T-helper 2 cell treated with Interferon-gamma antibody and Interleukin-4, amounts not matched to agents 100 ng/mL and 5 ng/mL, for 36 hours (primary cell): ENCODE results near the gene CCR1. TPM values are rescaled to one million over a fixed set of nuclear protein-coding genes. Genes with fewer than 3 reads are reported as not detected.
"Not testable (repeated sequence)": the region's sequence is repeated elsewhere in the genome, so short reads cannot be mapped to it uniquely, and the experiment has no call there.

Experiments used
- intact Hi-C: fragments of 100-400 bp; cut with micrococcal nuclease; formaldehyde crosslinking; loops from one replicate; pipeline ENCODE4 v1.15.1; 2023
- total RNA-seq: library from RNA; stranded (reverse); gene quantifications from 2 replicates; pipeline ENCODE4 v1.2.3, GENCODE V29; 2022

Gene CCR1
- total RNA-seq, 1 donor from 2014 or later = 3.7 TPM

DNA sequence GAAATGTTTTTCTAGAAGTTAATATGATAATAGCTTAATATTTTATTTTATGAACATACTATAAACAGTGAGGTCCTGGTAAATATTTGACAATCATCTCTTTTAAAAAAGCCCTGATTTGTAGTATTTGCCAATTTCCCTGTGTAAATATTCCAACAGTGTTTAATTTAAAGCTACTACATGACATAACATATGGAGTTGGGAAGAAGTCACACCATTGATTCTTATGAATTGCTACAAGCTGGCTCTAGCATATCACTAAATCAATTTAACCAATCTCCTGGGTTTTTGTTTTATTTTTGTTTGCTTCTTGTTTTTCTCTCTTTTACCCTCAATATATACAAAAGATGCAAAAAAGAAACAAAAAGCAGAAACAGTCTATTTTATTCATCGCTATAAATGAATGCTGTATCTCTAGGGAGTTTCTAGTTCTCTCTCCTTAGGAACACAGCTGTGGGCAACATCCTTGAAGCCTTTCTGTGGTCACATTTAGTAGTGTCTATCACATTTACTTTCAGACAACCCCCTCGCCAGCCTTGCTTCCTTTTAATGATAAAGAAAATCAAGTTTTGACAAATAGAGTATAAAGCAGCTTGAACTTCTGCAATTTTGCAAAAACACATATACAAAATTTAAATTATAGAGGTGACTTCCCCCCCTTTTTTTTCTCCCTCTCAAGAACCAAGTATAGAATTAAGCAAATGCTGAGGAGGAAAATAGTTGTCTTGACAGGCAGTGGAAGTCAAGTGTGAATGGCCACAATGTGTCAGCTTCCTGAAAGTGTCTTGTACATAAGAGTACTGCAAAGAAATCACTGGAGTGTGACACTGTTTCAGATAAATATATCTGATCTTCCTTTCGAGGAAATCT, 21.4 kb downstream of the CCR1 start:
- intact Hi-C loops = no loop called here

DNA sequence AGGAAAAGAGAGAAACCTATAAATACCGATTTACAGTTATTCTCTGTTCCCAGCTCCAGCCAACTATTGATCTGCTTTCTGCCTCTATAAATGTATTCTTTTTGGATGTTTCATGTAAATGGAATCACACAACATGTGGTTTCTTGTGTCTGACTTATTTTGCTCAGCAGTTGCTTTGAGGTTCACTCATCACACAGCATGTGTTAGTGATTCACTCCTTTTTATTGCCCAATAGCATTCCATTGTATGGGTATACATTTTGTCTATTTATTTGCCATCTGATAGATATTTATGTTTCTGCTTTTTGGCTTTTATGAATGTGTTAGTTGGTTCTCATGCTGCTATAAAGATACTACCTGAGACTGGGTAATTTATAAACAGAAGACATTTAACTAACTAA, 23.6 kb downstream of the CCR1 start:
- intact Hi-C loops = no loop called here

GRCh38 chr3:46183330-46183729, 24.8 kb downstream of the CCR1 start:
- intact Hi-C loops = no loop called here

DNA sequence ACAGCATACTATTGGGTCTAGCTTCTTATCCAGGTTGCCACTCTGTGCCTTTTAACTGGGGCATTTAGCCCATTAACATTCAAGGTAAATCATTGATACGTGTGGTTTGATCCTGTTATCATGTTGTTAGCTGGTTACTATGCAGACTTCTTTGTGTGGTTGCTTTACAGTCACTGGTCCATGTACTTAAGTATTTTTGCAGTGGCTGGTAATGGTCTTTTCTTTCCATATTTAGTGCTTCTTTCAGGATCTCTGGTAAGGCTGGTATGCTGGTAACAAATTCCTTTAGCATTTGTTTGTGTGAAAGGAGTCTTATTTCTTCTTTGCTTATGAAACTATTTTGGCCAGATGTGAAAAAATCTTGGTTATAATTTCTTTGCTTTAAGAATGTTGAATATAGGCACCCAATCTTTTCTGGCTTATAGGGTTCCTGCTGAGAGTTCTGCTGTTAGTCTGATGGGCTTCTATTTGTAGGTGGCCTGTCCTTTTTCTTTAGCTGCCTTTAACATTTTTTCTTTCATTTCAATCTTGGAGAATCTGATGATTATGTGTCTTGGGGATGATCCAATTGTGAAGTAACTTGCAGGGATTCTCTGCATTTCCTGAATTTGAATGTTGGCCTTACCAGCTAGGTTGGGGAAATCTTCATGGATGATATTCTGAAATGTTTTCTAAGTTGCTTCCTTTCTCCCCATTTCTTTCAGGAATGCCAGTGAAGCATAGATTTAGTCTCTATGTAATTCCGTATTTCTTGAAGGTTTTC, 39.3 kb downstream of the CCR1 start:
- intact Hi-C loops = no loop called here

- intact Hi-C loops = no loop called here
These were observed 44.5 kb downstream of the CCR1 start for GRCh38 chr3:46163556-46164041.

DNA sequence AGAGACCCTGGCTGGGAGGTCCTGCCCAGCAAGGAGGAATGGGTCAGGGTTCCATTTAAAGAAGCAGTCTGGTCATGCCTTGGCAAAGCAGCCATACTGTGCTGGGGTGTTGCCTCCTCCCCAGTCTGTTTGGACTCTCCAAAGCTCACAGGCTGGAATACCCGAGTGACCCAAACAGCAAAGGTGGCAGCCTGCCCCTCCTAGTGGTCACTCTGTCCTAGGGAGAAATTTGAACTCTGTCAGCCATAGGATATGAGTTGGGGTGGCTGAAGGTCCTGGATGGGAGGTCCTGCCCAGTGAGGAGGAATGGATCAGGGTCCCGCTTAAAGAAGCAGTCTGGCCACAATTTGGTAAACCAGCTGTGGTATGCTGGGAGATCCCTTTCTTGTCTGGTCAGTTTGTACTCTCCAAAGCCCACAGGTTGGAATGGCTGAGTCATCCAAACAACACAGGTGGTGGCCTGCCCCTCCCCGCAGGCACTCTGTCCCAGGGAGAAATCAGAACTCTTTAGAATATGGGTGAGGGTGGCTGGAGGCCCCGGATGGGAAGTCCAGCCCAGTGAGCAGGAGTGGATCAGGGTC, 45.0 kb downstream of the CCR1 start:
- intact Hi-C loops = no loop called here

GRCh38 chr3:46157685-46158084, 50.4 kb downstream of the CCR1 start:
- intact Hi-C loops = not testable (repeated sequence)

GRCh38 chr3:46154311-46154710, 53.8 kb downstream of the CCR1 start:
- intact Hi-C loops = no loop called here

Other genes with a start within 250 kb of the CCR1 start
- 15.7 and 17.3 TPM in 2 replicates for gene FYCO1, start 212.5 kb downstream of the CCR1 start, total RNA-seq
- gene XCR1, start 180.8 kb downstream of the CCR1 start, total RNA-seq = 0.05 TPM in 1 of 2 replicates, not detected in the other
- 0.16 and 0.27 TPM in 2 replicates for gene CCR3, start 34.1 kb upstream of the CCR1 start, total RNA-seq
- gene CCR2, start 145.8 kb upstream of the CCR1 start, total RNA-seq = 19.8 and 19.9 TPM in 2 replicates
- gene CCR5, start 162.6 kb upstream of the CCR1 start, total RNA-seq = 8.9 TPM in 2 replicates
- 3.5 and 4.1 TPM in 2 replicates for gene CCRL2, start 198.9 kb upstream of the CCR1 start, total RNA-seq